ENCODE measurements around the gene PDHX. TPM values are rescaled to one million over a fixed set of nuclear protein-coding genes. Genes with fewer than 3 reads are reported as not detected.

Gene PDHX
- total RNA-seq: 40.2 and 45.1 TPM in 2 replicates

DNA sequence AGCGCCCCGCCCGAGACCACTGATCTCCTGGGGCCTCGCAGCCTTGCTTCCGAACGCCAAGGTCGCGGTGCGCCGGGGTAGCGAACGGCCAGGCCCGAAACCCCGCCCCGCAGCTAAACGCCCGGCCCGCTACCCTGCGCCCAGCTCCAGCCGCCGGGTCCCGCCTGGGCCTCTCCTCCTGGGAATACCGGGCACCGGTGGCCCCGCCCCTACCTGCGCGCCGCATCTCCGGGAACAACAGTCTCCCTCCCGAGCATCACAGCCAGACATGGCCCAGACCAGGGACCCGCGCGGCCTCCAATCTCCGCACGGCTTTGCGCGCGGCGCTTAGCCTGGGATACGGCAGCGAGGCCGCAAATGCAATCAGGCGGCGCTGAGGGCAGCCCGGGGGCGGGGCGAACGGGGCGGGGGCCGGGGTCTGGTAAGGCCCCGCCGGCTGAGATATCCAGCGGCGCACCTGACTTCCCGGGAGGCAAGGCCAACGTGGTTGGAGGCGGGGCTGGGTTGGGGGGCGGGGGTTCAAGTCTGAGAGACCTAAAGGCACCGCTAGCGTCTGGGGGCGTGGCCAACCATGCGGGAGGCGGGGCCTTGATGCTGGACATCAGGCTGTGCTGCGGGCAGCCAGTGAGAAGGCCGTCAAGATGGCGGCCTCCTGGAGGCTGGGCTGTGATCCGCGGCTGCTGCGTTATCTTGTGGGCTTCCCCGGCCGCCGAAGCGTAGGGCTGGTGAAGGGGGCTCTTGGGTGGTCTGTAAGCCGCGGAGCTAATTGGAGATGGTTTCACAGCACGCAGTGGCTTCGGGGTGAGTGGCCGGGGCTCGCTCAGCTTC is at the start of gene PDHX, which contains the start of gene APIP:
Gene PDHX (plus strand): TSS at position 604 of the 828 bp plus-strand sequence. CDS start 38 bp downstream, at position 642.
Gene APIP (minus strand): TSS at position 365 of the 828 bp plus-strand sequence. CDS start 95 bp downstream, at position 270.

Small RNAs within 50 kb of the gene (small RNA-seq; reads per million reads assigned to genes)
- gene MIR1343: not detected

Other genes starting within 250 kb of the PDHX start
- gene APIP, start 239 bp upstream of the PDHX start, total RNA-seq: 29.5 and 35.6 TPM in 2 replicates
- 111 and 188 TPM in 2 replicates for gene CD44, start 222.6 kb downstream of the PDHX start, total RNA-seq